Naive thymus-derived CD8-positive, alpha-beta T cell (primary cell): ENCODE data around the gene NISCH. TPM values are rescaled to one million over a fixed set of nuclear protein-coding genes. Genes with fewer than 3 reads are reported as not detected.
A peak's percentile ranks its signal among the peaks of the same experiment; 100 is the strongest.
"Not testable (repeated sequence)": the region's sequence is repeated elsewhere in the genome, so short reads cannot be mapped to it uniquely, and the experiment has no call there.

Source experiments
- ATAC-seq, 2 donors: fragments of 150-1000 bp; cut with Tn5 transposase in 1 of 2; sonication (Bioruptor Pico), chemical (Tn5 transposase) in 1 of 2; 1 replicate in 1 of 2; 2 replicates in 1 of 2; pipeline ENCODE4 v1.10.0; 2021; ENCODE audit warnings: mild to moderate bottlenecking in 2 of 2, moderate library complexity in 2 of 2
- POLR2A ChIA-PET: fragments of 350-600 bp; sonication (Branson Sonifier 250); formaldehyde crosslinking; loops from one replicate; lab custom pipeline; 2021; ENCODE audit warnings: antibody characterized with exemption; lab: Charles Lee
- DNase-seq, 10 donors: peaks; one replicate each; pipeline versions ENCODE4 v3.0.0 to v3.0.0-alpha.2; 2020 to 2022
- H3K27ac Mint-ChIP-seq, 10 donors: one replicate each; pipeline ENCODE4 v1.8.0; 2020 to 2022; ENCODE audit warnings: mild to moderate bottlenecking in 10 of 10, mixed read lengths in 10 of 10, moderate library complexity in 4 of 10, inconsistent platforms in 1 of 10
- H3K27me3 Mint-ChIP-seq, 5 donors: one replicate each; pipeline ENCODE4 v1.8.0; 2021 to 2022; ENCODE audit warnings: mixed read lengths in 5 of 5
- H3K36me3 Mint-ChIP-seq, 3 donors: one replicate each; pipeline ENCODE4 v1.8.0; 2020 to 2022; ENCODE audit warnings: mixed read lengths in 3 of 3, mild to moderate bottlenecking in 2 of 3, inconsistent platforms in 1 of 3
- H3K4me1 Mint-ChIP-seq, 4 donors: one replicate each; pipeline ENCODE4 v1.8.0; 2021 to 2022; ENCODE audit warnings: mixed read lengths in 4 of 4
- H3K4me3 Mint-ChIP-seq, 10 donors: one replicate each; pipeline ENCODE4 v1.8.0; 2020 to 2022; ENCODE audit warnings: mild to moderate bottlenecking in 10 of 10, mixed read lengths in 10 of 10, moderate library complexity in 6 of 10, inconsistent platforms in 1 of 10
- H3K9me3 Mint-ChIP-seq, 9 donors: one replicate each; pipeline ENCODE4 v1.8.0; 2020 to 2022; ENCODE audit warnings: mixed read lengths in 9 of 9, mild to moderate bottlenecking in 3 of 9, inconsistent platforms in 1 of 9, moderate library complexity in 1 of 9
- polyA plus RNA-seq, 3 donors: library from polyadenylated mRNA; unstranded; fragments of 300-500 nt; fragmentation: Illumina TruSeq; gene quantifications; one replicate each; pipeline ENCODE4 v1.2.3, GENCODE V29; 2021
- total RNA-seq, 8 experiments: library from RNA in 2 of 8; stranded (reverse) in 2 of 8; gene quantifications; one replicate each; pipeline ENCODE4 v1.2.3 and lab custom pipeline; 2021 to 2026

The NISCH gene
- total and polyA plus RNA-seq, 5 experiments from 2014 or later: 17.8 to 191 (median 30.1) TPM

DNA sequence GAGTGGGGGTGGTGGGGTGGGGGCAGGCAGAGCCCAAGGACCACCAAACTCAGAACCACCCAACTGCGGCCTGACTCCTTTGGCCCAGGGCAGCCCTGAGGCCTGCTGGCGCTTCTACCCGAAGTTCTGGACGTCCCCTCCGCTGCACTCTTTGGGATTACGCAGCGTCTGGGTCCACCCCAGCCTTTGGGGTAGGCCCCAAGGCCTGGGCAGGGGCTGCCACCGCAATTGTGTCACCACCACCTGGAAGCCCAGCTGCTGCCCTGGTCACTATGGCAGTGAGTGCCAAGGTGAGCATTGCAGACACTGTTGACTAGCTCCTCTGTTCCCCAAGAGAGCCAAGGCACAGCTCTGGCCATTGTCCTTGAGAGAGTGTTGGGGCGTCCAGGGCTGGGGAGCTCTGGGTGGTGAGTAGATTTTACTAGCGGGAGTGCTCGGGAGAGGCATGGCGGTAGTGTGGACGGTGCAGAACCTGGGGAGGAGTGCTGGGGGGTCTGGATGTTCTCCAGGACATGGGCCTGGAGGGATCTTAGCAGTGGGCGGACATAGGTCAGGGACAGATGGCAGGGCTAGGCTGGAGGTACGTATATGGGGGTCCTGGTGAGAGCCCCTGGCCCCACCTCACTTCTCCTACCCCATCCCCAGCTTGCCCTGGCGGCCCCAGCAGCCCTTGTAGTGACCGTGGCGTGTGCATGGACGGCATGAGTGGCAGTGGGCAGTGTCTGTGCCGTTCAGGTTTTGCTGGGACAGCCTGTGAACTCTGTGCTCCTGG lies 65.5 kb downstream of the NISCH start:
- POLR2A ChIA-PET: no interaction called here
- H3K27ac Mint-ChIP-seq: peak overlapping the region in 1 of 10 donors; percentile 18

GRCh38 chr3:52521488-52521824 lies 66.1 kb downstream of the NISCH start:
- H3K4me3 Mint-ChIP-seq: no peak overlapping the region
- H3K36me3 Mint-ChIP-seq: no peaks in the 10 kb centered on the region
- DNase-seq (no peak), ATAC-seq (no peak)
- no peak overlapping the region for H3K27ac Mint-ChIP-seq
- H3K9me3 Mint-ChIP-seq: no peaks in the 10 kb centered on the region
- POLR2A ChIA-PET: no interaction called here
- peaks cover 0 to 3% (median 0%) of the 10 kb centered on the region in 4 donors for H3K4me1 Mint-ChIP-seq
- H3K27me3 Mint-ChIP-seq: no peaks in the 10 kb centered on the region

More for the DNA sequence above, 65.5 kb downstream of the NISCH start:
- Mint-ChIP-seq H3K4me1 (peaks cover 0 to 3% (median 0%) of the 10 kb centered on the region in 4 donors), H3K36me3 (no peaks in the 10 kb centered on the region), H3K4me3 (no peak overlapping the region), H3K27me3 (no peaks in the 10 kb centered on the region), H3K9me3 (no peaks in the 10 kb centered on the region)
- no peak for ATAC-seq
- no peak for DNase-seq

DNA sequence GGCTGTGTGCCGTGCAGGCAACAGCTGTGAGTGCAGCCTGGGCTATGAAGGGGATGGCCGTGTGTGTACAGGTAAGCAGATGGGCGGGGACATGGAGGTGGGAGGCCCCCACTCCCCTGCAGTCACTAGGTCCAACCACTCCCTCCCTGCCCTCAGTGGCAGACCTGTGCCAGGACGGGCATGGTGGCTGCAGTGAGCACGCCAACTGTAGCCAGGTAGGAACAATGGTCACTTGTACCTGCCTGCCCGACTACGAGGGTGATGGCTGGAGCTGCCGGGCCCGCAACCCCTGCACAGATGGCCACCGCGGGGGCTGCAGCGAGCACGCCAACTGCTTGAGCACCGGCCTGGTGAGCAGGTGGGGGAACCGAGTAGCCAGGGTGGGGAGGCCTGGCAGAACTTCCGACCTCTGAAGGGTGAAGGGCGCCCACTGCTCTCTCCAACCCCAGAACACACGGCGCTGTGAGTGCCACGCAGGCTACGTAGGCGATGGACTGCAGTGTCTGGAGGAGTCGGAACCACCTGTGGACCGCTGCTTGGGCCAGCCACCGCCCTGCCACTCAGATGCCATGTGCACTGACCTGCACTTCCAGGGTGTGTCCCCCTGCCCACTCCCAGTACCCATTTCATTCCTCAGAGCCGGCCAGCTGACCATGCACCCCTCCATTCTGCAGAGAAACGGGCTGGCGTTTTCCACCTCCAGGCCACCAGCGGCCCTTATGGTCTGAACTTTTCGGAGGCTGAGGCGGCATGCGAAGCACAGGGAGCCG lies 66.7 kb downstream of the NISCH start:
- Mint-ChIP-seq H3K4me1 (peaks cover 0 to 3% (median 0%) of the 10 kb centered on the region in 4 donors), H3K36me3 (no peaks in the 10 kb centered on the region), H3K27ac (no peak overlapping the region), H3K4me3 (no peak overlapping the region), H3K27me3 (no peaks in the 10 kb centered on the region), H3K9me3 (no peaks in the 10 kb centered on the region)
- POLR2A ChIA-PET: no interaction called here
- ATAC-seq (no peak), DNase-seq (peak in 1 of 10 donors; percentile 59)

DNA sequence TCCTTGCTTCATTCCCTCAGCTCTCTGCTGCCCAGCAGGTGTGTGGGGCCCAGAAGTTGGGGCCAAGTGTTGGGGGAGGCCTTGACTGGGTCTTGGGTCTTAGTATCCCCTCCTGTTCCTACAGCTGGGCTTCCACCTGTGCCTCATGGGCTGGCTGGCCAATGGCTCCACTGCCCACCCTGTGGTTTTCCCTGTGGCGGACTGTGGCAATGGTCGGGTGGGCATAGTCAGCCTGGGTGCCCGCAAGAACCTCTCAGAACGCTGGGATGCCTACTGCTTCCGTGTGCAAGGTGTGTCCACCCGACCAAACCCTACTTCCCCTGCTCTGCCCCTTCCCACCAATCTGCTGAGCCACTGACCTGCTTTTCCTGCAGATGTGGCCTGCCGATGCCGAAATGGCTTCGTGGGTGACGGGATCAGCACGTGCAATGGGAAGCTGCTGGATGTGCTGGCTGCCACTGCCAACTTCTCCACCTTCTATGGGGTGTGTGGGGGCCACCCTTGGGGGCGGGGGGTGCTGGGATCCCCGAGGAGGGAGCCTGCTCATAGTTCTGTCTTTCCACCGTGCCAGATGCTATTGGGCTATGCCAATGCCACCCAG lies 67.3 kb downstream of the NISCH start:
- Mint-ChIP-seq H3K36me3 (no peaks in the 10 kb centered on the region), H3K9me3 (no peaks in the 10 kb centered on the region), H3K4me3 (no peak overlapping the region), H3K27ac (no peak overlapping the region), H3K27me3 (no peaks in the 10 kb centered on the region), H3K4me1 (peaks cover 0 to 3% (median 0%) of the 10 kb centered on the region in 4 donors)
- ATAC-seq (no peak), DNase-seq (peak in 1 of 10 donors; percentile 54)
- POLR2A ChIA-PET: no interaction called here

DNA sequence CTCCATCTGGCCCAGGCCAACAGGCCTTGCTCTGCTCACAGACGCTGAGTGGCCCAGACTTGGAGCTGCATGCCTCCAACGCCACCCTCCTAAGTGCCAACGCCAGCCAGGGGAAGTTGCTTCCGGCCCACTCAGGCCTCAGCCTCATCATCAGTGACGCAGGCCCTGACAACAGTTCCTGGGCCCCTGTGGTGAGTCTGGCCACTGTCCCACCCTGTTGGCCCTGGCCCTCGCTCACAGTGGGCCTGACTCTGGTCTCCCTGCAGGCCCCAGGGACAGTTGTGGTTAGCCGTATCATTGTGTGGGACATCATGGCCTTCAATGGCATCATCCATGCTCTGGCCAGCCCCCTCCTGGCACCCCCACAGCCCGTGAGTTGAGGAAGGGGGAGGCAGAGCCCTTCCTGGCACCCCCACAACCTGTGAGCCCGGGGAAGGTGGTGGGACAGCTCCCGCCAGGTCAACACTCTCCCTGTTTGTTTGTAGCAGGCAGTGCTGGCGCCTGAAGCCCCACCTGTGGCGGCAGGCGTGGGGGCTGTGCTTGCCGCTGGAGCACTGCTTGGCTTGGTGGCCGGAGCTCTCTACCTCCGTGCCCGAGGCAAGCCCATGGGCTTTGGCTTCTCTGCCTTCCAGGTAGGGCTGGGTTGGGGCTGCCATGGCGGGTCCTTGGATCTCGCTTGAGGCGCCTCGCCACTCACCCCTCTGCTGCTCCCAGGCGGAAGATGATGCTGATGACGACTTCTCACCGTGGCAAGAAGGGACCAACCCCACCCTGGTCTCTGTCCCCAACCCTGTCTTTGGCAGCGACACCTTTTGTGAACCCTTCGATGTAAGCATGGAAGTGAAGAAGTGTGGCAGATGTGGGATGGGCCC lies 68.2 kb downstream of the NISCH start:
- H3K4me1 Mint-ChIP-seq: peaks cover 0 to 3% (median 0%) of the 10 kb centered on the region in 4 donors
- peak in 1 of 10 donors; percentile 36 for DNase-seq
- POLR2A ChIA-PET: no interaction called here
- H3K27ac Mint-ChIP-seq: no peak overlapping the region
- H3K36me3 Mint-ChIP-seq: no peaks in the 10 kb centered on the region
- H3K9me3 Mint-ChIP-seq: no peaks in the 10 kb centered on the region
- H3K4me3 Mint-ChIP-seq: no peak overlapping the region
- no peak for ATAC-seq
- no peaks in the 10 kb centered on the region for H3K27me3 Mint-ChIP-seq

GRCh38 chr3:52524258-52524751 lies 68.9 kb downstream of the NISCH start:
- ATAC-seq: no peak
- peak overlapping the region in 2 of 10 donors; percentile 32 to 83 for H3K27ac Mint-ChIP-seq
- no peaks in the 10 kb centered on the region for H3K27me3 Mint-ChIP-seq
- peaks cover 0 to 3% (median 0%) of the 10 kb centered on the region in 4 donors for H3K4me1 Mint-ChIP-seq
- H3K9me3 Mint-ChIP-seq: no peaks in the 10 kb centered on the region
- no peaks in the 10 kb centered on the region for H3K36me3 Mint-ChIP-seq
- H3K4me3 Mint-ChIP-seq: no peak overlapping the region
- POLR2A ChIA-PET: no interaction called here
- peak in 1 of 10 donors; percentile 50 for DNase-seq

DNA sequence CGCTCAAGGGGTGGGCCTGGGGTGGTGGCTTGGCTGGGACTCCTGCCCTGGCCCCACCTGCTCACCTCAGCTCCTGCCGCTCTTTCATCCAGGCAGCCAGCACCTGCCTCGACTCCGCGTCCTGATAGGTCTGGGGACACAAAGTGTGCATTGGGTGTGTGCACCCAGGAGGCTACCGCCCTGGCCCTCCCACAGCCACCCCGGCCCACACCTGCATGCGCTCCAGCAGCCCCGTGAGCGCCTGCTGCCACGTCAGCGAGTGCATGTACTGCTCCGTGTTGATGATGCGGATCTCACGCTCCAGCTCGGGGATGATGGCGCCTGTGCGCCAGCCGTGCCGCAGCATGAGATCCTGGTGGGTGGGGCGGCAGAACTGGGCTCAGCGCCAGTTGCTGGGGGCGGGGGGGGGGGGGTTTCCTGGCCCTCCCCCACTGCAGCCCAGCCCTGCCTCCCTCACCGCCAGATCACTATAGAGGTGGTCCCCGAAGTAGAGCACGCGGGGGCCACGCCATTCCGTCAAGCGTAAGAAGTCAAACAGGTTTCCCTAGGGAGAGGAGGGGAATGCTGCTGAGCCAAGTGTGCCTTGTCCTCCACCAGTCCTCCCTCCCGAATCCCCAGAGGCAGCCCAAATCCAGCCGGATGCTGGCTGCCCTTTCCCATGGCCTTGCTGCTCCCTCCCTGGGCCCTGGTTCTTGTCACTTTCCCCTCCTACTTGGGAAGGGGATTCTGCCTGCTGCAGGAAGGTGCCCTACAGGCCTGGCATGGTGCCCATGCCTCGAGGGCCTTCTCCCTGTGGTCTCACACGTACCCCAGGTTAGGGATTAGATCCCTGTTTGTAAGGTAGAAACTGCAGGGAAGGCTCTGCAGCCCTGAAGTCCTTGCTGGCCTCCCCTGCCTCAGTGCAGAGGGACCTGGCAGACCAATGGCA lies 69.6 kb downstream of the NISCH start:
- H3K9me3 Mint-ChIP-seq: no peaks in the 10 kb centered on the region
- H3K27ac Mint-ChIP-seq: peak overlapping the region in 1 of 10 donors; percentile 62
- ATAC-seq (no peak), DNase-seq (peak in 1 of 10 donors; percentile 40)
- peaks cover 0 to 3% (median 0%) of the 10 kb centered on the region in 4 donors for H3K4me1 Mint-ChIP-seq
- POLR2A ChIA-PET: no interaction called here
- no peak overlapping the region for H3K4me3 Mint-ChIP-seq
- no peaks in the 10 kb centered on the region for H3K36me3 Mint-ChIP-seq
- H3K27me3 Mint-ChIP-seq: no peaks in the 10 kb centered on the region

- Mint-ChIP-seq H3K4me1 (peaks cover 0 to 5% (median 0%) of the 10 kb centered on the region in 4 donors), H3K9me3 (no peaks in the 10 kb centered on the region), H3K27ac (peak overlapping the region in 2 of 10 donors; percentile 53 to 62), H3K27me3 (no peaks in the 10 kb centered on the region), H3K4me3 (no peak overlapping the region), H3K36me3 (no peaks in the 10 kb centered on the region)
- POLR2A ChIA-PET: no interaction called here
- peak in 1 of 10 donors; percentile 32 for DNase-seq
- no peak for ATAC-seq
Measured at GRCh38 chr3:52525680-52526561, 70.5 kb downstream of the NISCH start.

DNA sequence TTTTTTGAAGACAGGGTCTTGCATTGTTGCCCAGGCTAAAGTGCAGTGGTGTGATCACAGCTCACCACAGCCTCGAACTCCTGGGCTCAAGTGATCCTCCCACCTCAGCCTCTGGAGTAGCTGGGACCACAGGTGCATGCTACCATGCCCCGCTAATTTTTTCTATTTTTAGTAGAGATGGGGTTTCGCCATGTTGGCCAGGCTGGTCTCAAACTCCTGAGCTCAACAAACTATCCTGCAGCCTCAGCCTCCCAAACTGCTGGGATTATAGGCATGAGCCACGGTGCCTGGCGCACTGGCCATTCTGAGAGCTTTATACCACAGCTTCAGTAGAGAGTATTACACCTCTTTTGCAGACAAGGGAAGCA lies 71.3 kb downstream of the NISCH start:
- DNase-seq, POLR2A ChIA-PET, H3K27me3 Mint-ChIP-seq: not testable (repeated sequence)

DNA sequence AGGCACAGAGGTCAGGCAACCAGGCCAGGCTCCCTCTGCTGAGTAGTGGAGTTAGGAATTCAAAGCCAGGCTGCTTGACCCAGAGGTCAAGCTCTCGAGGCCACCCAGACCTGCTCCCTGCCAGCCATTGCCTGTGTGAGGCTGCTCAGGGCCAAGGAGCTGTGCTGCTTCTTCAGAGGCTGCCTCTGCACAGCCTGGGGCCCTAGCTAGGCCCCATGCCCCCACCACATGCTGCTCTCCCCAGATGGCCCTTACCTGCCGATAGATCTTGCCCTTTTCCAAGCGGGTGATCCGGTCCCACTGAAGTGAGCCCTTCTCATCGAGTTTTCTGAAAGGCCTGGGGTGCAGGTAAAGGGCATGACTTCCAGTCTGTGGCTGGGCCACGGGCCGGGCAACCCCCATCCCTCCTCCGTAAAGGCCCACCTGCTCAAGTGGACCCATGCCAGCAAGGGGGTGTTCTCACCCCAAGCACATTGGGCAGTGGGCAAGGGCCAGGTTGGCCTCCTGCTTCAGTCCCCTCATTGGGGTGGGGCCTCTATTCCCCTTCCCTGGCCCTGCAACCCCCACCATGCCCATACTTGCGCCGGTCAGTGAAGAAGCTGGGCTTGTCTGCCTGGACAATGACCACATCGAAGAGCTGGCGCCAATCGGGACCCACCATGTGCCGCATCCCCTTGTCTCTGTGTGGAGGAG lies 71.8 kb downstream of the NISCH start:
- peak overlapping the region in 1 of 10 donors; percentile 8 for H3K27ac Mint-ChIP-seq
- ATAC-seq: no peak
- H3K36me3 Mint-ChIP-seq: no peaks in the 10 kb centered on the region
- H3K9me3 Mint-ChIP-seq: no peaks in the 10 kb centered on the region
- H3K4me1 Mint-ChIP-seq: peaks cover 0 to 5% (median 1%) of the 10 kb centered on the region in 4 donors
- POLR2A ChIA-PET: no interaction called here
- no peaks in the 10 kb centered on the region for H3K27me3 Mint-ChIP-seq
- H3K4me3 Mint-ChIP-seq: no peak overlapping the region
- no peak for DNase-seq

More for the DNA sequence above, 71.3 kb downstream of the NISCH start:
- not testable (repeated sequence) for H3K4me1 Mint-ChIP-seq, H3K9me3 Mint-ChIP-seq, H3K27ac Mint-ChIP-seq, H3K36me3 Mint-ChIP-seq, H3K4me3 Mint-ChIP-seq, ATAC-seq
